Ovary (tissue), 9 donors: Measurements from ENCODE around the gene DAB1. TPM values are rescaled to one million over a fixed set of nuclear protein-coding genes. Genes with fewer than 3 reads are reported as not detected.

Experiments used
- DNase-seq, 5 donors: peaks; one replicate each; pipeline ENCODE4 v3.0.0-alpha.2; 2019 to 2020
- H3K27ac ChIP-seq, 2 donors: fragments of 200-600 bp; one replicate each; pipeline versions ENCODE4 v1.5.1 to v1.8.0; 2019 to 2022
- H3K27me3 ChIP-seq: fragments of 200-600 bp; one replicate; pipeline ENCODE4 v1.8.0; 2022
- H3K36me3 ChIP-seq: fragments of 200-600 bp; sonication (generic); one replicate; pipeline ENCODE4 v1.5.1; 2019
- H3K4me1 ChIP-seq: one replicate; pipeline ENCODE4 v1.8.1; 2013; ENCODE audit warnings: mild to moderate bottlenecking, moderate library complexity; ENCODE audit not compliant: insufficient read depth
- H3K4me3 ChIP-seq: fragments of 200-600 bp; sonication (generic); one replicate; pipeline ENCODE4 v1.5.1; 2017
- H3K9me3 ChIP-seq, 2 donors: fragments of 200-600 bp in 1 of 2; sonication (generic) in 1 of 2; one replicate each; pipeline versions ENCODE4 v1.5.1 to v1.8.1; 2013 to 2019; ENCODE audit warnings: mild to moderate bottlenecking in 1 of 2, moderate library complexity in 1 of 2
- EP300 ChIP-seq: sonication (generic); formaldehyde crosslinking; IDR thresholded peaks from one replicate; pipeline ENCODE4 v1.6.1; 2017; ENCODE audit warnings: antibody characterized with exemption
- POLR2A ChIP-seq: fragments of 450-650 bp; IDR thresholded peaks from one replicate; pipeline ENCODE4 v1.6.1; 2017; ENCODE audit warnings: antibody characterized with exemption, mild to moderate bottlenecking, moderate library complexity
- WGBS, 3 donors: extraction: QIAGEN DNeasy Blood & Tissue Kit in 1 of 3; methylation state at CpG; one replicate each; pipeline versions ENCODE4 v1.1.5 to v1.1.7; 2013 to 2017; 5-methylcytosine and 5-hydroxymethylcytosine counted together
- intact Hi-C, 4 donors: fragments of 100-400 bp; cut with DNase I; formaldehyde crosslinking; loops; one replicate each; pipeline versions ENCODE4 v1.11.0 to v1.15.1; 2022 to 2023
- polyA plus RNA-seq, 2 donors: library from polyadenylated mRNA; stranded (reverse); fragments of 200-250 nt in 1 of 2; fragments of 350-450 nt in 1 of 2; fragmentation: Illumina TruSeq in 1 of 2; extraction: RNeasy Lipid Tissue Mini Kit (QIAGEN cat#74804) in 1 of 2; gene quantifications; one replicate each; pipeline ENCODE4 v1.2.3, GENCODE V29; 2013 to 2014
- total RNA-seq, 7 donors: library from RNA; depleted of rRNA in 2 of 7; stranded (reverse); fragments of >200 nt in 2 of 7; fragmentation: NEBNext Ultra II Directional in 3 of 7; extraction: Animal tissue kit (Norgen Biotek cat#: 25700) in 3 of 7; gene quantifications; one replicate each; pipeline versions ENCODE4 v1.1.0 to v1.2.4, GENCODE V29; 2016 to 2023
- TF ChIP-seq, protein P1 (sequence below), 3 donors: fragments of 450-650 bp in 2 of 3; fragments of 200-600 bp in 1 of 3; IDR thresholded peaks; one replicate each; pipeline versions ENCODE4 v1.5.1 to v1.8.0; 2016 to 2022; ENCODE audit warnings: antibody characterized with exemption in 3 of 3, mild to moderate bottlenecking in 1 of 3
- donor health status: DM: no; HTN: no; CAD: no; lungs with moderate emphysema.
- donor health status: DM: no; HTN: no; CAD: no.
- donor health status: Bipolar disorder and iron deficiency.
- donor health status: DM: yes; HTN: yes; CAD: no.
- donor health status: DM: no; HTN: no; CAD: no.
- donor health status: DM: yes; HTN: yes; CAD: no.

The DAB1 gene
- total and polyA plus RNA-seq, 9 donors: 0.22 to 5.5 (median 0.77) TPM

DNA sequence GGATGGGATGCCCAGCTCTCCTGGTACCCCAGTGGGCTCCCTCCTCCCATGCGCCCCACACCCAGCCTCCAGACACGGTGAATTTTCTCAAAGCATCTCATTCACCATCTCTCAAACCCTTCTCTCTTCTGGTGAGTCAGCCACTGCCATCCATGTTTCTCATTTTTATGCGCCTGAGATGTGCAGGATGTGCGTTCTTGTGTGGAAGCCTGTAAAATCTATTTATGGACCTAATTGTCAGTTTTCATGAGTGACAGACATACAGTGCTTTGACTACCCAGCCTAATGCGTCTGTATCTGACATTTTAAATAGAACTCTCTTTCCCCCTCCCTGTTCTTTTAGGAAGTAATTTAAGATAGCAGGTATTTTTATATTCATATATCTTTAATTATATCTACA is 158.8 kb downstream of the DAB1 start:
- WGBS, 3 donors: 85 to 92% (median 88%) methylated on average over 5 of the region's 5 CpGs
- Histone ChIP-seq H3K36me3 (no peaks in the 10 kb centered on the region), H3K9me3 (no peaks in the 10 kb centered on the region), H3K4me3 (no peak overlapping the region), H3K4me1 (no peaks in the 10 kb centered on the region), H3K27ac (no peak overlapping the region), H3K27me3 (no peaks in the 10 kb centered on the region)
- no peak for DNase-seq
- no peak for TF ChIP-seq POLR2A
- intact Hi-C loops: no loop called here

DNA sequence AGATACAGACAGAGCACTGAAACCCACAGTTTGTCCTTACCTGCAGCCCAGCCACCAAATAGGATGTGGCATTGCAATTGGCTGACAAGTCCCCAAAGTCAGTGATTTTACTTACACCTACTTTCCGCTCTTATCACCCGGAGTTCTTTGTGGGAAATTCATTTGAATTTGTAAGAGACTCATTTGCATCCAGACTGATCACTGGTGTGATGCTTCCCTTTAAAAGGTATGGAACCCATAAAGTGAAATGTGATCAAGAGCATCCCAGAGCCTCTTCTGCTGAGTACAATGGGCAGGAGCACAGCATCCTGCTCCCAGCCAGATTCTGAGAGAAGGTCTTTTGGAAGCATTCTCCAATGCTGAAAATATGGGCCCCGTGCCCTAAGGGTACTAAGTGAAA is 161.4 kb downstream of the DAB1 start:
- TF ChIP-seq, protein P1, sequence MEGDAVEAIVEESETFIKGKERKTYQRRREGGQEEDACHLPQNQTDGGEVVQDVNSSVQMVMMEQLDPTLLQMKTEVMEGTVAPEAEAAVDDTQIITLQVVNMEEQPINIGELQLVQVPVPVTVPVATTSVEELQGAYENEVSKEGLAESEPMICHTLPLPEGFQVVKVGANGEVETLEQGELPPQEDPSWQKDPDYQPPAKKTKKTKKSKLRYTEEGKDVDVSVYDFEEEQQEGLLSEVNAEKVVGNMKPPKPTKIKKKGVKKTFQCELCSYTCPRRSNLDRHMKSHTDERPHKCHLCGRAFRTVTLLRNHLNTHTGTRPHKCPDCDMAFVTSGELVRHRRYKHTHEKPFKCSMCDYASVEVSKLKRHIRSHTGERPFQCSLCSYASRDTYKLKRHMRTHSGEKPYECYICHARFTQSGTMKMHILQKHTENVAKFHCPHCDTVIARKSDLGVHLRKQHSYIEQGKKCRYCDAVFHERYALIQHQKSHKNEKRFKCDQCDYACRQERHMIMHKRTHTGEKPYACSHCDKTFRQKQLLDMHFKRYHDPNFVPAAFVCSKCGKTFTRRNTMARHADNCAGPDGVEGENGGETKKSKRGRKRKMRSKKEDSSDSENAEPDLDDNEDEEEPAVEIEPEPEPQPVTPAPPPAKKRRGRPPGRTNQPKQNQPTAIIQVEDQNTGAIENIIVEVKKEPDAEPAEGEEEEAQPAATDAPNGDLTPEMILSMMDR (IDR thresholded peaks at IDR 0.05): no peak
- TF ChIP-seq EP300: no peak
- DNase-seq: no peak
- H3K4me1 ChIP-seq: no peaks in the 10 kb centered on the region
- no peaks in the 10 kb centered on the region for H3K9me3 ChIP-seq
- no peaks in the 10 kb centered on the region for H3K36me3 ChIP-seq
- no peak overlapping the region for H3K27ac ChIP-seq
- H3K27me3 ChIP-seq: no peaks in the 10 kb centered on the region
- WGBS, 3 donors: 81 to 90% (median 88%) methylated on average over 3 of the region's 3 CpGs
- no peak overlapping the region for H3K4me3 ChIP-seq
- intact Hi-C loops: no loop called here

DNA sequence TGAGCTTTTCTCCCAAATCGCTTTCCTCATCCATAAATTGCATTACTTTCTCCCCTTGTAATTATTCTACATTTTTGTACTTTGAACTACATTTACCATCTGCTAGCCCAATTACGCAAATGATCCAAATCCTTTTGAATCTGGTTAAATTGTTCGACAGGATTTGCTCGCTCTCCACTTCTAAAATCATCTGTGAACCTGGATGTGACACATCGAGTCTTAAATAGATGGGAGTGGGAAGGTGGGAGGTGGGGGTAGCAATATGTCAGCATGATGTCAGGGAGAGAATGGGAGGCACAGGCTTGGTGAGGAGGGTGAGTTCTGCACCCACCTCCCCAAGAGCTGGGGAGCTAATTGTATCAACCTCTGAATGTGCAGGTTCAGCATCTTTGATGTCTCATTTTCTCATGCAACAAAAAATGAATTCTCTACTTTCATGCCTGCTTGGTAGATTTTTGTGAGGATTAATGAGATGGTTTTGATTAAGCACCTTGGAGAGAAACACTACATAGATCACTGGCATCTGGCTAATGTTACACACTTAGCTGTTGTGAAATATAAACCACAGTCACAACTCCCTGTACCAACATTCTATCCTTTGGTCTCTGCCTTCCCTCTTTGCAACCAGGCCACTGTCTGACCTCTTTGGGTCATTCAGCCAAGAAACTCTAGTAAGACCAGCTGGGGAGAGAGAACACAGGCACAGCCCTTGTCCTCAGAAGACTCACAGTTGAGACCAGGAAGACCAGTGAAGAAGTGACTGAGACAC is 165.1 kb downstream of the DAB1 start:
- no peaks in the 10 kb centered on the region for H3K27me3 ChIP-seq
- intact Hi-C loops: loop anchor here in 1 of 4 donors (5.0 kb wide), 1 partner anchor 251 kb away; no protein-coding TSS in a partner anchor
- no peak for DNase-seq
- no peaks in the 10 kb centered on the region for H3K4me1 ChIP-seq
- no peak overlapping the region for H3K27ac ChIP-seq
- 70 to 76% (median 73%) methylated on average over 5 of the region's 5 CpGs for WGBS, 3 donors
- no peak for TF ChIP-seq POLR2A
- TF ChIP-seq, protein P1 (IDR thresholded peaks at IDR 0.05): no peak
- H3K36me3 ChIP-seq: no peaks in the 10 kb centered on the region
- no peaks in the 10 kb centered on the region for H3K9me3 ChIP-seq
- H3K4me3 ChIP-seq: no peak overlapping the region

DNA sequence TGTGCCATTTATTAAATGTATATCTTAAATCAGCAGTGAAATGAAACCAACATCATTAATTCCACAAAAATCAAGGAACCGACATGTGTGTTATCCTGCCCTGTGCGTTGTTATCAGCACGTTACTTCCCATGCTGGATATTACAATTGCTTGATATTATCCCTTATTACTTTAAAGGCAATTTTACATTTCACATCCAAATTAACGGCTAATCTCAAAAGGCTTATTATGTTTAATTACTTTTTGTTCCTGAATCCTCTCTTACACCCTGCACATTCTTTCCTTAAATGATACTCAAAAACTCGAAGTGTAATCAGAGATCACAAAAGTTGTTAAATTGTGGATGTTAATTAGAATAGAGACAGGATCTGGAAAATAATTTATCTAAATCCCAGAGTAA is 167.9 kb downstream of the DAB1 start:
- no peaks in the 10 kb centered on the region for H3K4me1 ChIP-seq
- H3K36me3 ChIP-seq: no peaks in the 10 kb centered on the region
- no peak overlapping the region for H3K4me3 ChIP-seq
- no peaks in the 10 kb centered on the region for H3K9me3 ChIP-seq
- intact Hi-C loops: loop anchor here in 1 of 4 donors (5.0 kb wide), 1 partner anchor 249 kb away; no protein-coding TSS in a partner anchor
- WGBS, 3 donors: 56 to 81% (median 60%) methylated on average over 5 of the region's 5 CpGs
- H3K27me3 ChIP-seq: no peaks in the 10 kb centered on the region
- TF ChIP-seq, protein P1 (IDR thresholded peaks at IDR 0.05): no peak
- TF ChIP-seq EP300 (no peak), POLR2A (no peak)
- DNase-seq: no peak
- no peak overlapping the region for H3K27ac ChIP-seq

DNA sequence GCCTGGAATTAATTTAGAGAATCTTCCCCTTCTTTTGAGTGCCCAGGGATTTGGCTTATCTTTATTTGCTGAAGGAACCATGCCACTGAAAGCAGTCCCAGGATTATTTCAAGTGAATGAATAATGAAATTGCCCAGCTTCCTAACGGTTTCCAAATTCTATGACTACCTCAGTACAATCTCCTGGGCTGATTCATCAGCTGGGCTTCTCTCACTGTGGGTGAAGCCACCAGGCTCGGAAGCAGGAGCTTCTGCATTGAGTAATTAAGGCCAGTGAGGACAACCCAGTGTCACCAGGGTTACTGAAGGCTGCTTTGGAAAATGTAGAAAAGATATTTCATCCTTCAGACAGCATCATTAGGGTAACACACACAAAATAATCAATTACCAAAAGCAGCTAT is 169.8 kb downstream of the DAB1 start:
- Histone ChIP-seq H3K36me3 (no peaks in the 10 kb centered on the region), H3K4me1 (no peaks in the 10 kb centered on the region), H3K27me3 (no peaks in the 10 kb centered on the region), H3K9me3 (no peaks in the 10 kb centered on the region), H3K27ac (no peak overlapping the region), H3K4me3 (no peak overlapping the region)
- intact Hi-C loops: no loop called here
- WGBS, 3 donors: 30 to 35% (median 34%) methylated on average over 2 of the region's 2 CpGs
- DNase-seq: no peak
- TF ChIP-seq POLR2A (no peak), EP300 (no peak)
- TF ChIP-seq, protein P1 (IDR thresholded peaks at IDR 0.05): no peak
